MM.1S (cell line): ENCODE results near the gene DAB1.

ENCODE experiments used
- DNase-seq: peaks from one replicate; pipeline ENCODE4 v3.0.0-alpha.2; 2015
- H2AFZ ChIP-seq: fragments of 300-600 bp; sonication (generic); 2 replicates; pipeline ENCODE4 v1.6.0; 2016; ENCODE audit warnings: antibody characterized with exemption, low read length
- H3F3A ChIP-seq: fragments of 300-600 bp; sonication (generic); 2 replicates; pipeline ENCODE4 v1.6.1; 2016; ENCODE audit warnings: mild to moderate bottlenecking, antibody characterized with exemption, low read length, moderate library complexity, mixed read lengths; ENCODE audit not compliant: insufficient read depth
- H3K27ac ChIP-seq: fragments of 300-600 bp; sonication (generic); 2 replicates; pipeline ENCODE4 v1.5.1; 2016; ENCODE audit warnings: mild to moderate bottlenecking, low read length
- H3K27me3 ChIP-seq: fragments of 300-600 bp; sonication (generic); replicated peaks from 2 replicates; pipeline ENCODE4 v1.6.0; 2016; ENCODE audit warnings: low read length; ENCODE audit not compliant: insufficient read depth
- H3K36me3 ChIP-seq: fragments of 300-600 bp; sonication (generic); replicated peaks from 2 replicates; pipeline ENCODE4 v1.6.1; 2016; ENCODE audit warnings: mild to moderate bottlenecking, low read length, mixed read lengths; ENCODE audit not compliant: insufficient read depth
- H3K4me1 ChIP-seq: fragments of 300-600 bp; sonication (generic); 2 replicates; pipeline ENCODE4 v1.6.1; 2016; ENCODE audit warnings: low read length, mixed read lengths
- H3K4me2 ChIP-seq: fragments of 300-600 bp; sonication (generic); 2 replicates; pipeline ENCODE4 v1.6.0; 2016; ENCODE audit warnings: low read depth, low read length
- H3K4me3 ChIP-seq: fragments of 300-600 bp; sonication (generic); 2 replicates; pipeline ENCODE4 v1.5.1; 2016; ENCODE audit warnings: low read length, mixed read lengths
- H3K79me2 ChIP-seq: fragments of 300-600 bp; sonication (generic); 2 replicates; pipeline ENCODE4 v1.6.1; 2016; ENCODE audit warnings: mixed run types, low read length, mixed read lengths
- H3K9ac ChIP-seq: fragments of 300-600 bp; sonication (generic); 2 replicates; pipeline ENCODE4 v1.6.1; 2016; ENCODE audit warnings: low read length, mixed read lengths
- H3K9me2 ChIP-seq: fragments of 300-600 bp; sonication (generic); replicated peaks from 2 replicates; pipeline ENCODE4 v1.6.1; 2016; ENCODE audit warnings: mild to moderate bottlenecking, low read length, mixed read lengths; ENCODE audit not compliant: insufficient read depth
- H3K9me3 ChIP-seq: fragments of 300-600 bp; sonication (generic); replicated peaks from 2 replicates; pipeline ENCODE4 v1.6.1; 2016; ENCODE audit warnings: mild to moderate bottlenecking, low read length, mixed read lengths; ENCODE audit not compliant: insufficient read depth
- H4K20me1 ChIP-seq: fragments of 300-600 bp; sonication (generic); 2 replicates; pipeline ENCODE4 v1.6.1; 2016; ENCODE audit warnings: mild to moderate bottlenecking, low read length, moderate library complexity, mixed read lengths; ENCODE audit not compliant: insufficient read depth
- CTCF ChIP-seq: fragments of 300-600 bp; sonication (generic); IDR thresholded peaks from 2 replicates; pipeline ENCODE4 v1.5.1; 2016; ENCODE audit warnings: antibody characterized with exemption, low read length, mixed read lengths
- EZH2 ChIP-seq: fragments of 300-600 bp; sonication (generic); optimal IDR thresholded peaks from 2 replicates; pipeline ENCODE3; 2017; ENCODE audit warnings: low read depth, mild to moderate bottlenecking, antibody characterized with exemption, low read length, mixed read lengths
- EZH2phosphoT487 ChIP-seq: fragments of 300-600 bp; sonication (generic); IDR thresholded peaks from 2 replicates; pipeline ENCODE4 v1.6.1; 2018; ENCODE audit warnings: antibody characterized with exemption, low read length

DAB1 gene

GRCh38 chr1:57443004-57443403, 19.1 kb upstream of the DAB1 start:
- no peak for TF ChIP-seq EZH2
- no peak for TF ChIP-seq CTCF
- no peak for TF ChIP-seq EZH2phosphoT487
- DNase-seq, result no peak
- H2AFZ ChIP-seq, result no peak overlapping the region

GRCh38 chr1:57440096-57440495, 16.2 kb upstream of the DAB1 start:
- DNase-seq, result no peak
- no peak for TF ChIP-seq EZH2phosphoT487
- TF ChIP-seq CTCF, result no peak
- no peak for TF ChIP-seq EZH2
- no peaks in the 10 kb centered on the region for H3K9me3 ChIP-seq
- H3K4me2 ChIP-seq, result no peak overlapping the region
- H4K20me1 ChIP-seq, result no peaks in the 10 kb centered on the region
- H3K9me2 ChIP-seq, result no peaks in the 10 kb centered on the region
- no peak overlapping the region for H3K4me3 ChIP-seq
- H3K27me3 ChIP-seq, result no peaks in the 10 kb centered on the region
- no peaks in the 10 kb centered on the region for H3F3A ChIP-seq
- H3K79me2 ChIP-seq, result no peaks in the 10 kb centered on the region
- H3K36me3 ChIP-seq, result no peaks in the 10 kb centered on the region
- no peak overlapping the region; the same call in 1 of the 2 replicates for H3K27ac ChIP-seq
- no peak overlapping the region for H2AFZ ChIP-seq
- no peaks in the 10 kb centered on the region for H3K4me1 ChIP-seq
- H3K9ac ChIP-seq, result no peak overlapping the region

More at GRCh38 chr1:57443004-57443403, 19.1 kb upstream of the DAB1 start:
- H3F3A ChIP-seq, result no peaks in the 10 kb centered on the region
- H3K36me3 ChIP-seq, result no peaks in the 10 kb centered on the region
- H3K9me2 ChIP-seq, result no peaks in the 10 kb centered on the region
- H3K9me3 ChIP-seq, result no peaks in the 10 kb centered on the region
- no peaks in the 10 kb centered on the region for H3K4me1 ChIP-seq
- no peaks in the 10 kb centered on the region for H4K20me1 ChIP-seq
- no peak overlapping the region for H3K4me2 ChIP-seq
- H3K4me3 ChIP-seq, result no peak overlapping the region
- H3K79me2 ChIP-seq, result no peaks in the 10 kb centered on the region
- H3K27ac ChIP-seq, result no peak overlapping the region
- H3K27me3 ChIP-seq, result no peaks in the 10 kb centered on the region
- no peak overlapping the region for H3K9ac ChIP-seq

- no peaks in the 10 kb centered on the region for H3K9me3 ChIP-seq
- no peaks in the 10 kb centered on the region for H3F3A ChIP-seq
- DNase-seq, result no peak
- no peak overlapping the region for H3K9ac ChIP-seq
- H3K27me3 ChIP-seq, result no peaks in the 10 kb centered on the region
- no peak overlapping the region for H3K4me2 ChIP-seq
- no peaks in the 10 kb centered on the region for H3K4me1 ChIP-seq
- TF ChIP-seq EZH2 (no peak), CTCF (no peak), EZH2phosphoT487 (no peak)
- no peak overlapping the region for H3K27ac ChIP-seq
- no peaks in the 10 kb centered on the region for H3K79me2 ChIP-seq
- H3K9me2 ChIP-seq, result no peaks in the 10 kb centered on the region
- H4K20me1 ChIP-seq, result no peaks in the 10 kb centered on the region
- H2AFZ ChIP-seq, result no peak overlapping the region
- H3K4me3 ChIP-seq, result no peak overlapping the region
- H3K36me3 ChIP-seq, result no peaks in the 10 kb centered on the region
Observed at GRCh38 chr1:57431400-57431799, 7.5 kb upstream of the DAB1 start.
